MM.1S (cell line): ENCODE measurements around the gene VSIG4.

Source experiments
- DNase-seq: peaks from one replicate; pipeline ENCODE4 v3.0.0-alpha.2; 2015
- H2AFZ ChIP-seq: fragments of 300-600 bp; sonication (generic); 2 replicates; pipeline ENCODE4 v1.6.0; 2016; ENCODE audit warnings: antibody characterized with exemption, low read length
- H3F3A ChIP-seq: fragments of 300-600 bp; sonication (generic); 2 replicates; pipeline ENCODE4 v1.6.1; 2016; ENCODE audit warnings: mild to moderate bottlenecking, antibody characterized with exemption, low read length, moderate library complexity, mixed read lengths; ENCODE audit not compliant: insufficient read depth
- H3K27ac ChIP-seq: fragments of 300-600 bp; sonication (generic); 2 replicates; pipeline ENCODE4 v1.5.1; 2016; ENCODE audit warnings: mild to moderate bottlenecking, low read length
- H3K27me3 ChIP-seq: fragments of 300-600 bp; sonication (generic); replicated peaks from 2 replicates; pipeline ENCODE4 v1.6.0; 2016; ENCODE audit warnings: low read length; ENCODE audit not compliant: insufficient read depth
- H3K36me3 ChIP-seq: fragments of 300-600 bp; sonication (generic); replicated peaks from 2 replicates; pipeline ENCODE4 v1.6.1; 2016; ENCODE audit warnings: mild to moderate bottlenecking, low read length, mixed read lengths; ENCODE audit not compliant: insufficient read depth
- H3K4me1 ChIP-seq: fragments of 300-600 bp; sonication (generic); 2 replicates; pipeline ENCODE4 v1.6.1; 2016; ENCODE audit warnings: low read length, mixed read lengths
- H3K4me2 ChIP-seq: fragments of 300-600 bp; sonication (generic); 2 replicates; pipeline ENCODE4 v1.6.0; 2016; ENCODE audit warnings: low read depth, low read length
- H3K4me3 ChIP-seq: fragments of 300-600 bp; sonication (generic); 2 replicates; pipeline ENCODE4 v1.5.1; 2016; ENCODE audit warnings: low read length, mixed read lengths
- H3K79me2 ChIP-seq: fragments of 300-600 bp; sonication (generic); 2 replicates; pipeline ENCODE4 v1.6.1; 2016; ENCODE audit warnings: mixed run types, low read length, mixed read lengths
- H3K9ac ChIP-seq: fragments of 300-600 bp; sonication (generic); 2 replicates; pipeline ENCODE4 v1.6.1; 2016; ENCODE audit warnings: low read length, mixed read lengths
- H3K9me2 ChIP-seq: fragments of 300-600 bp; sonication (generic); replicated peaks from 2 replicates; pipeline ENCODE4 v1.6.1; 2016; ENCODE audit warnings: mild to moderate bottlenecking, low read length, mixed read lengths; ENCODE audit not compliant: insufficient read depth
- H3K9me3 ChIP-seq: fragments of 300-600 bp; sonication (generic); replicated peaks from 2 replicates; pipeline ENCODE4 v1.6.1; 2016; ENCODE audit warnings: mild to moderate bottlenecking, low read length, mixed read lengths; ENCODE audit not compliant: insufficient read depth
- H4K20me1 ChIP-seq: fragments of 300-600 bp; sonication (generic); 2 replicates; pipeline ENCODE4 v1.6.1; 2016; ENCODE audit warnings: mild to moderate bottlenecking, low read length, moderate library complexity, mixed read lengths; ENCODE audit not compliant: insufficient read depth
- EZH2 ChIP-seq: fragments of 300-600 bp; sonication (generic); optimal IDR thresholded peaks from 2 replicates; pipeline ENCODE3; 2017; ENCODE audit warnings: low read depth, mild to moderate bottlenecking, antibody characterized with exemption, low read length, mixed read lengths
- EZH2phosphoT487 ChIP-seq: fragments of 300-600 bp; sonication (generic); IDR thresholded peaks from 2 replicates; pipeline ENCODE4 v1.6.1; 2018; ENCODE audit warnings: antibody characterized with exemption, low read length
- TF ChIP-seq, protein P1 (sequence below): fragments of 300-600 bp; sonication (generic); IDR thresholded peaks from 2 replicates; pipeline ENCODE4 v1.5.1; 2016; ENCODE audit warnings: antibody characterized with exemption, low read length, mixed read lengths

VSIG4 gene

DNA sequence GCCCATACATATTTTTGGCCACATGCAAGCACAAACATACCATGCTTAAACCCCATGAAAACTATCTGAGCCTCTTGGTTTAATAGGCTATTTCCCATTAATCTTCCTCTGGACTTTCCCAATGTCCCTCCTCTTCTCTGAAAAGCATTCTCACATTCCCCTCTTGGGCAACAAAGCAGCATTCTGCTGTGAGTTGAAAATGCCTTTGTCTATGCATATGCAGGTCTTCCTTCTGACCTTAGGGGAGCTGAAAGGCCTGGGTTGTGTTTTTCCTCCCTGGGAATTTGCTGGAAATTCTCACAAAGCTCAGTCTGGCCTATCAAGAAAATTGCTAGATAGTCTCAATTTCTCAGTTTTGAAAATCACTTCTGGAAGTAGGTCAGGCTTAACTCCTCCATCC is 4.2 kb downstream of the VSIG4 start:
- Histone ChIP-seq H3K27me3 (no peaks in the 10 kb centered on the region), H3K9ac (no peak overlapping the region), H3K4me2 (no peak overlapping the region), H2AFZ (no peak overlapping the region), H3F3A (no peaks in the 10 kb centered on the region), H3K27ac (no peak overlapping the region), H3K36me3 (no peaks in the 10 kb centered on the region), H3K4me3 (no peak overlapping the region), H4K20me1 (no peaks in the 10 kb centered on the region), H3K9me3 (no peaks in the 10 kb centered on the region), H3K4me1 (no peaks in the 10 kb centered on the region), H3K9me2 (no peaks in the 10 kb centered on the region), H3K79me2 (no peaks in the 10 kb centered on the region)
- no peak for TF ChIP-seq EZH2
- TF ChIP-seq, protein P1, sequence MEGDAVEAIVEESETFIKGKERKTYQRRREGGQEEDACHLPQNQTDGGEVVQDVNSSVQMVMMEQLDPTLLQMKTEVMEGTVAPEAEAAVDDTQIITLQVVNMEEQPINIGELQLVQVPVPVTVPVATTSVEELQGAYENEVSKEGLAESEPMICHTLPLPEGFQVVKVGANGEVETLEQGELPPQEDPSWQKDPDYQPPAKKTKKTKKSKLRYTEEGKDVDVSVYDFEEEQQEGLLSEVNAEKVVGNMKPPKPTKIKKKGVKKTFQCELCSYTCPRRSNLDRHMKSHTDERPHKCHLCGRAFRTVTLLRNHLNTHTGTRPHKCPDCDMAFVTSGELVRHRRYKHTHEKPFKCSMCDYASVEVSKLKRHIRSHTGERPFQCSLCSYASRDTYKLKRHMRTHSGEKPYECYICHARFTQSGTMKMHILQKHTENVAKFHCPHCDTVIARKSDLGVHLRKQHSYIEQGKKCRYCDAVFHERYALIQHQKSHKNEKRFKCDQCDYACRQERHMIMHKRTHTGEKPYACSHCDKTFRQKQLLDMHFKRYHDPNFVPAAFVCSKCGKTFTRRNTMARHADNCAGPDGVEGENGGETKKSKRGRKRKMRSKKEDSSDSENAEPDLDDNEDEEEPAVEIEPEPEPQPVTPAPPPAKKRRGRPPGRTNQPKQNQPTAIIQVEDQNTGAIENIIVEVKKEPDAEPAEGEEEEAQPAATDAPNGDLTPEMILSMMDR: no peak
- no peak for TF ChIP-seq EZH2phosphoT487
- no peak for DNase-seq

GRCh38 chrX:66030505-66031317 is 9.2 kb downstream of the VSIG4 start:
- TF ChIP-seq, protein P1: peak; percentile 66
- TF ChIP-seq EZH2phosphoT487: no peak
- Histone ChIP-seq H3K4me1 (no peaks in the 10 kb centered on the region), H3K4me2 (no peak overlapping the region), H3K9ac (no peak overlapping the region), H3F3A (no peaks in the 10 kb centered on the region), H3K9me3 (no peaks in the 10 kb centered on the region), H3K79me2 (no peaks in the 10 kb centered on the region), H3K36me3 (no peaks in the 10 kb centered on the region), H2AFZ (0 out of 2 replicates have a peak overlapping the region, but pooled peaks have one; percentile 28), H4K20me1 (no peaks in the 10 kb centered on the region), H3K27ac (no peak overlapping the region), H3K27me3 (no peaks in the 10 kb centered on the region), H3K4me3 (no peak overlapping the region), H3K9me2 (no peaks in the 10 kb centered on the region)
- DNase-seq: no peak

DNA sequence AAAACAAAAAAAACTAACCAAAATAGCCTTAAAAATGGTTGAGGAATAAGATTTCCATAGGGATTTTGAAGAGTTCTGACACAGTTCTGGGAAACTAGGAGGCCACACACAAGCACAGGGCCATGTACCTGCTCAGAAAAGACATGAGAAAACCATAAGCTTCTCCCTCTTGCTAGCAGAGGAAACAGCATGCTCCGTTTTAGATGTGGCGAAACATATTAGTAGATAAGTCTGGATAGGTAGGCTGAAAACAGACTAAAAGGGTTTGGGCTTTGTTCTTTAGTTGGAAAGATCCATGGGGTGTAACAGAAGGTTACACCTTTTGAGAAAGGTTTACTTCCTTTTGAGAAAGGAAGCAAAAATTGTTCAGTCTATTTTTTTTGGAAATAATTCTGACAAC is 10.9 kb downstream of the VSIG4 start:
- Histone ChIP-seq H3K36me3 (no peaks in the 10 kb centered on the region), H3K9me2 (no peaks in the 10 kb centered on the region), H3K27me3 (no peaks in the 10 kb centered on the region), H2AFZ (no peak overlapping the region), H3K27ac (no peak overlapping the region), H3K4me2 (no peak overlapping the region), H3F3A (no peaks in the 10 kb centered on the region), H3K4me3 (no peak overlapping the region), H3K4me1 (no peaks in the 10 kb centered on the region), H3K9ac (no peak overlapping the region), H3K9me3 (no peaks in the 10 kb centered on the region), H3K79me2 (no peaks in the 10 kb centered on the region), H4K20me1 (no peaks in the 10 kb centered on the region)
- TF ChIP-seq, protein P1: no peak
- TF ChIP-seq EZH2: no peak
- TF ChIP-seq EZH2phosphoT487: no peak
- DNase-seq: no peak
